A549 (cell line): ENCODE results near the gene FGGY.

Source experiments
- CTCF ChIP-seq: fragments of >200 bp; sonication (Bioruptor Twin); formaldehyde crosslinking; IDR thresholded peaks from 3 replicates; pipeline ENCODE4 v1.5.1; 2016
- ESRRA ChIP-seq: fragments of 150-350 bp; IDR thresholded peaks from 2 replicates; pipeline ENCODE4 v1.6.1; 2014; ENCODE audit warnings: mild to moderate bottlenecking, low read length, borderline replicate concordance
- JUN ChIP-seq, 2 experiments: fragments of >200 bp; sonication (Bioruptor Twin); formaldehyde crosslinking; IDR thresholded peaks; 2 replicates in 1 of 2; 3 replicates in 1 of 2; pipeline ENCODE4 v1.6.1; 2016 to 2017
- MAX ChIP-seq: IDR thresholded peaks from 2 replicates; pipeline ENCODE4 v1.6.1; 2012
- PBX3 ChIP-seq: IDR thresholded peaks from 2 replicates; pipeline ENCODE4 v1.6.1; 2012
- POLR2A ChIP-seq: IDR thresholded peaks from 2 replicates; pipeline ENCODE4 v1.6.1; 2012; ENCODE audit warnings: mild to moderate bottlenecking, low read length
- RCOR1 ChIP-seq: fragments of 150-350 bp; IDR thresholded peaks from 2 replicates; pipeline ENCODE4 v1.6.1; 2014; ENCODE audit warnings: antibody characterized with exemption, low read length, low read depth
- RFX5 ChIP-seq: fragments of 450-650 bp; IDR thresholded peaks from 2 replicates; pipeline ENCODE4 v1.7.1; 2014; ENCODE audit warnings: antibody characterized with exemption, mild to moderate bottlenecking, moderate library complexity
- SMC3 ChIP-seq: fragments of >200 bp; sonication (Bioruptor Twin); formaldehyde crosslinking; IDR thresholded peaks from 3 replicates; pipeline ENCODE4 v1.6.1; 2018; ENCODE audit warnings: inconsistent platforms

GRCh38 chr1:59477286-59477685 lies 180.4 kb downstream of the FGGY start:
- TF ChIP-seq ESRRA (no peak), RFX5 (no peak), PBX3 (no peak), CTCF (no peak), POLR2A (no peak), JUN (IDR thresholded peaks at IDR 0.05) (no peak), MAX (no peak), SMC3 (no peak), RCOR1 (no peak)
